GM12874 (cell line): ENCODE data around the gene C17orf58.
A peak's percentile ranks its signal among the peaks of the same experiment; 100 is the strongest.

Source experiments
- TF ChIP-seq, protein P1 (sequence below): IDR thresholded peaks from 2 replicates; pipeline ENCODE4 v1.5.1; 2011; ENCODE audit warnings: low read depth, mild to moderate bottlenecking, control low read depth, low read length, moderate library complexity; ENCODE audit not compliant: insufficient read depth

The C17orf58 gene

DNA sequence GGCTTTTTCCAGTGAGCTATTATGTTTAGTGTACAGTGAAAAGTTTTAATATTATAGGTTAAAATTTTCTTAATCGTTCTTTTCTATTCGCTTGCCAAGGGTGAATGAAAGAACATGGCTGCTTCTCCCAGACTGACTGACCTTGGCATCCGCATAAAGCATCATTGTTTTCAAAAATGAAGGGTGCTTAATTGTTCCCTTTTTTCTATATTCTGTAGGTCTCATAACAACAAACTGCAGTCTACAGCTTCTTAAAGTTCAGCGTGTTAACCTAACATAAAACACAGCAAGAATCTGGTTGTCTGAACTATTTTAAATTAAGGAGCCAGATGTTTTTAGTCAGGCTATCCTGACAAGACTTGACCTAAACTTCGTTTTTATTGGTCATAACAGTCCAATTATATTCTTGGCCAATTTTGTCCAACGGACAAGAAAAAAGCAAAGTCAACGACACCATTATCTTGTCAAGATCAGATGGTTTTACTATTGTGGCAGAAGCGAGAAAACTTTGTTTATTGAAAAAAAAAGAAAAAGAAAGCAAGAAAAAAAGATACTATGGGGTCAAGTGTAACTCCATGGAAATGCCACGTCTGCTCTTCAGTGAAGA, 14.1 kb downstream of the C17orf58 start:
- TF ChIP-seq, protein P1, sequence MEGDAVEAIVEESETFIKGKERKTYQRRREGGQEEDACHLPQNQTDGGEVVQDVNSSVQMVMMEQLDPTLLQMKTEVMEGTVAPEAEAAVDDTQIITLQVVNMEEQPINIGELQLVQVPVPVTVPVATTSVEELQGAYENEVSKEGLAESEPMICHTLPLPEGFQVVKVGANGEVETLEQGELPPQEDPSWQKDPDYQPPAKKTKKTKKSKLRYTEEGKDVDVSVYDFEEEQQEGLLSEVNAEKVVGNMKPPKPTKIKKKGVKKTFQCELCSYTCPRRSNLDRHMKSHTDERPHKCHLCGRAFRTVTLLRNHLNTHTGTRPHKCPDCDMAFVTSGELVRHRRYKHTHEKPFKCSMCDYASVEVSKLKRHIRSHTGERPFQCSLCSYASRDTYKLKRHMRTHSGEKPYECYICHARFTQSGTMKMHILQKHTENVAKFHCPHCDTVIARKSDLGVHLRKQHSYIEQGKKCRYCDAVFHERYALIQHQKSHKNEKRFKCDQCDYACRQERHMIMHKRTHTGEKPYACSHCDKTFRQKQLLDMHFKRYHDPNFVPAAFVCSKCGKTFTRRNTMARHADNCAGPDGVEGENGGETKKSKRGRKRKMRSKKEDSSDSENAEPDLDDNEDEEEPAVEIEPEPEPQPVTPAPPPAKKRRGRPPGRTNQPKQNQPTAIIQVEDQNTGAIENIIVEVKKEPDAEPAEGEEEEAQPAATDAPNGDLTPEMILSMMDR: no peak

DNA sequence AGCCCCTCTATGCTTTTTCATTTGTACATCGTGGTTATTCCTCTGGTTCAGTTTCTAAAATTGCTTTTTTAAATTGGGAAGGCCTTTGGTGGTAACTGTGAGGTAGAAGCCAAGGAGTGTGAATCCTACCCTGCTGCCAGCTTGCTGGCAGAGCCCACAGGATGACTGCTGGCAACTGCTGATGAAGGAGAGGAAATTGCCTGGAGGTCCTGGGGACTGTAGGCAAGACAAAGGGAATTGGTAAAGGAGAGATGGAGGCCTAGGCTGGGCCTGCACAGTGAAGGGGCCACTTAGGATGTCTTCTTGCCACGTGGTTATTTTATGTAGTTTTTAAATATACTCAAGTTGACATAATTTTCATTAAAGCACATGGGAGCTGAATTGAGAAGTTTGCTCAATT, 15.8 kb downstream of the C17orf58 start:
- TF ChIP-seq, protein P1: no peak

DNA sequence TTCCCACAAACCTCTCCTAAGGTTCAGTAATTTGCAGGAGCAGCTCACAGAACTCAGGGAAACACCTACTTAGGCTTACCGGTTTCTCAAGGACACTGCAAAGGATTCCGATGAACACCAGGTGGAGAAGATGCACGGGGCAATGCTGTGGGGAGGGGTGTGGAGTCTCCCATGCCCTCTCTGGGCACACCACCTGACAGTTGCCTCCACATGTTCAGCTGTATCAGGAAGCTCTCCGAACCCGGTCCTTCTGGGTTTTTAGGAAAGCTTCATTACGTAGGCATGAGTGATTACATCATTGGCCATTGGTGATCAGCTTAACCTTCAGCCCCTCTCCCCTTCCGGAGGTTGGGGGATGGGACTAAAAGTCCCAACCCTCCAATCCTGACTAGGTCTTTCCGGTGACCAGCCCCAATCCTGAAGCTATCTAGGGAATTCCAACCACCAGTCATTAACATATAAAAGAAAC, 21.6 kb downstream of the C17orf58 start:
- TF ChIP-seq, protein P1: no peak

DNA sequence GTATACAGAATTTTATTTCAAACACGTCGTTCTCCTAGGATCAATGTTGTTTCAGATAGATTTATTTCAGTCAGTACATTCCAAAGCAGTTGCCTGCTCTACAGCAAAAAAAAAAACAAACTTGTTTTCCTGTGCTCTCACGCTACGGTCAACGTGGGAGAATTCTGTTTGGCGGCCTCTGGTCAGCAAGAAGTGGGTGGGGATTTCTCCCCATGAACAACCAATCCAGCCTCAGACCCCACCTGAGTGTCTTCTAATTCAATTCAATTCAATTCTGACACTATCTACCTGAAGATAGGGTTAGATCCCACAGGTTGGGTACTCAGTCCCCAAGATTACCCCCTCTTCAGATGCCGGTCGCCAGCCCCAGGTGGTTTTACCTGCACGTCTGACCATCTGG, 22.1 kb downstream of the C17orf58 start:
- TF ChIP-seq, protein P1: no peak

DNA sequence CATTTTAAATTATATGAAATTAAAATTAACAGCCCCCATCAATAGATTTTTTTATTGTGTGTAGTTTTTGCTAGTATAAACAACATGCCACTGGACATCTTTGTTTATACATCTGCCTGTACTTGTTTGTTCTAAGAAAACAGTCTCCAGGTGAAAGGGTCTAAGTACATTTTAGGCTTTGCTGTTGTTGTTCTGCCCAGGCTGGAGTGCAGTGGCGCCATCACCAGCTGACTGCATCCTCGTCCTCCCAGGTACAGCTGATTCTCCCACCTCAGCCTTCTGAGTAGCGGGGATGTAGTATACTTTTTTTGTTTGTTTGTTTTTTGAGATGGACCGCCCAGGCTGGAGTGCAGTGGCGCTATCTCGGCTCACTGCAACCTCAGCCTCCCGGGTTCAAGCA, 25.5 kb downstream of the C17orf58 start:
- TF ChIP-seq, protein P1: no peak

DNA sequence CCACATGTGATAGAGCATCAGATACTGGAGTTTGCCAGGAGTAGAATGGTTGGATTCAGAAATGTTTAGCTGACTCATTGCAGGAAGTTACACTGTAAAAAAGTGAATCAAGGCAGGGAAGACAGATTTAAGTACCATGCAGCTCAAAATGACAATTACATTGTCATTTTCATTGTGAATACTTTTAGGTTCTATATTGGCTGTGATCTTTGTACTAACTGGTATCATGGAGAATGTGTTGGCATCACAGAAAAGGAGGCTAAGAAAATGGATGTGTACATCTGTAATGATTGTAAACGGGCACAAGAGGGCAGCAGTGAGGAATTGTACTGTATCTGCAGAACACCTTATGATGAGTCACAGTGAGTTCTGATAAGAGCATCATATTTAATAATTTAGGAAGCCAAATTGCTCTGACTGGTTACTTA, 33.1 kb downstream of the C17orf58 start:
- TF ChIP-seq, protein P1: peak; percentile 36; the same call in 1 of the 2 replicates

DNA sequence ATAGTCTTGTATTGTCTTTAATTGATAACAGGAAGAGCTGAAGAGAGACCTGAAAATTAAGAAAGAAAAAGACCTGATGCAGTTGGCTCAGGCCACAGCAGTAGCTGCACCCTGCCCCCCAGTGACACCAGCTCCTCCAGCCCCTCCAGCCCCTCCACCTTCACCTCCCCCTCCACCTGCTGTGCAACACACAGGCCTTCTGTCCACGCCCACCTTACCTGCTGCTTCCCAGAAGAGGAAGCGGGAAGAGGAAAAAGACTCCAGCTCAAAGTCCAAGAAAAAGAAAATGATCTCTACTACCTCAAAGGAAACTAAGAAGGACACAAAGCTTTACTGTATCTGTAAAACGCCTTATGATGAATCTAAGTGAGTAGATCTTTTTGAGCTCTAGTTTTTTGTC, 36.8 kb downstream of the C17orf58 start:
- TF ChIP-seq, protein P1: no peak
